ENCODE measurements around the gene CCN6.

CCN6 gene

DNA sequence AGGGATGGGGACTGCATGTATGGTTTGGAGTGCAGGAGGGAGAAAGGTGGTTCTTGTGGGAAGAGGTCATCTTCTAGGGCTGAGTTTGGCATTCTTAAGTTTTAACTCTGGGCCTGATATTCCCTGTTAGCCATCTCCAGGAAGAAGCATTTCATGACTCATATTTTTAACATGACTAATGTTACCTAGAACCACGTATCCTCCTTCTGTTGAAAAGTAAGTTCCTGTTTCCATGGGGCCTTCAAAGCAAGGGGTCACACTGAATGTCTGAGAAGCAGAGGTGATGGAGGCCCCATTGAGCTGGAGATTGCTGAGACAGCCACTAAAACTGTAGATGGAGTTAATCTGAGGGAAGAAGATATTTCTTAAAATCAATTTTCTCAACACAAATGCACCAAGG, 63.6 kb downstream of the CCN6 start:
- no peak for DNase-seq (ENCODE audit: low spot score)

DNA sequence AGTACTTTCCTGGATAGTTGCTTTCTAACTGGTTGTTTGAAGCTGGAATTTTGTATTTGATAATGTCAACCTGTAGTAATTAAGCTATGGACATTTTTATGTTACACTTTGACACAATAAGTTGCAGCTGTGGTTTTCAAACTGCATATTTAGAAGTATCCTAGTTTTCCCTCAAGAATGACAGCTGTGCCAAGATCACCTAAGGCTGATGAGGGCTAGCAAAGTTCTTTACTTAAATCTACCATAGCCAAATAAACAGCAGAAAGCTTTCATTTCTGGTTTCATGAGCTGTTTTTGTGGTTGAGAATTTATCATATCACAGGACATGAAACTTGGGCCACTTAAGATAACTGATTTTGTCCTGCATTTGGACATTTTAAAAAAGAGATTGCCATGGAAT, 64.1 kb downstream of the CCN6 start:
- no peak for DNase-seq (ENCODE audit: low spot score)

Measured in left forelimb (tissue), 1 donor.